Liver (tissue), 3 donors: Measurements from ENCODE around the gene NOL6.

ENCODE experiments used
- CTCF ChIP-seq: fragments of 150-350 bp; IDR thresholded peaks from 2 replicates; pipeline ENCODE4 v1.5.1; 2017; ENCODE audit warnings: improper control_type of control experiment, low read depth, low read length; ENCODE audit not compliant: missing input control
- GABPA ChIP-seq, 2 donors: IDR thresholded peaks in 1 of 2; conservative IDR thresholded peaks in 1 of 2; 2 replicates each; pipeline ENCODE4 v1.6.1; 2016; ENCODE audit warnings: antibody characterized with exemption in 2 of 2, mild to moderate bottlenecking in 1 of 2, moderate library complexity in 1 of 2
- JUND ChIP-seq, 2 donors: IDR thresholded peaks; 2 replicates each; pipeline ENCODE4 v1.6.1; 2016; ENCODE audit warnings: antibody characterized with exemption in 2 of 2
- RAD21 ChIP-seq, 2 donors: IDR thresholded peaks; 2 replicates each; pipeline ENCODE4 v1.6.1; 2016; ENCODE audit warnings: antibody characterized with exemption in 2 of 2, mild to moderate bottlenecking in 2 of 2
- REST ChIP-seq: IDR thresholded peaks from 2 replicates; pipeline ENCODE4 v1.6.1; 2016; ENCODE audit warnings: antibody characterized with exemption, mild to moderate bottlenecking
- RXRA ChIP-seq, 2 donors: IDR thresholded peaks; 2 replicates each; pipeline ENCODE4 v1.6.1; 2017 to 2018; ENCODE audit warnings: antibody characterized with exemption in 2 of 2, mild to moderate bottlenecking in 1 of 2
- TAF1 ChIP-seq: conservative IDR thresholded peaks from 2 replicates; pipeline ENCODE4 v1.6.1; 2016; ENCODE audit warnings: antibody characterized with exemption, mild to moderate bottlenecking
- YY1 ChIP-seq: IDR thresholded peaks from 2 replicates; pipeline ENCODE4 v1.6.1; 2016; ENCODE audit warnings: antibody characterized with exemption, mild to moderate bottlenecking
- TF ChIP-seq, protein P1 (sequence below): IDR thresholded peaks from 2 replicates; pipeline ENCODE4 v1.6.1; 2016; ENCODE audit warnings: antibody characterized with exemption
- donor health status: healthy.
- donor health status: healthy.

GRCh38 chr9:33468215-33468730 is 5.5 kb downstream of the NOL6 start:
- TF ChIP-seq GABPA (IDR thresholded peaks at IDR 0.05 in 1 of 2, conservative IDR thresholded peaks at IDR 0.05 in 1 of 2) (no peak), RXRA (IDR thresholded peaks at IDR 0.05) (no peak), REST (no peak), JUND (IDR thresholded peaks at IDR 0.05) (no peak), CTCF (no peak), YY1 (no peak), TAF1 (no peak), RAD21 (IDR thresholded peaks at IDR 0.05) (no peak)
- TF ChIP-seq, protein P1, sequence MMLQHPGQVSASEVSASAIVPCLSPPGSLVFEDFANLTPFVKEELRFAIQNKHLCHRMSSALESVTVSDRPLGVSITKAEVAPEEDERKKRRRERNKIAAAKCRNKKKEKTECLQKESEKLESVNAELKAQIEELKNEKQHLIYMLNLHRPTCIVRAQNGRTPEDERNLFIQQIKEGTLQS, result no peak
